PC-3 (cell line): ENCODE measurements around the gene ZNF616. TPM values are rescaled to one million over a fixed set of nuclear protein-coding genes. Genes with fewer than 3 reads are reported as not detected.

Source experiments
- ATAC-seq: fragments of 200-7000 bp; cut with Tn5 transposase; 2 replicates; pipeline ENCODE4 v1.9.1; 2020; ENCODE audit warnings: mild to moderate bottlenecking, moderate library complexity
- BruUV-seq: library from RNA; stranded (reverse); fragments of 400-500 nt; replicated peaks from 2 replicates; lab custom pipeline; 2021; lab: Mats Ljungman, UMichigan
- CTCF ChIA-PET: fragments of 300-600 bp; sonication (Branson Sonifier 250); formaldehyde crosslinking; loops from one replicate; lab custom pipeline; 2022; ENCODE audit warnings: antibody characterized with exemption; lab: Charles Lee
- POLR2A ChIA-PET: fragments of 300-600 bp; sonication (Branson Sonifier 250); formaldehyde crosslinking; loops from one replicate; lab custom pipeline; 2022; ENCODE audit warnings: antibody characterized with exemption; ENCODE audit not compliant: unreplicated experiment; lab: Charles Lee
- DNase-seq: peaks from one replicate; pipeline ENCODE4 v3.0.0-alpha.2; 2015
- H2AFZ ChIP-seq: fragments of 300-600 bp; sonication (generic); 2 replicates; pipeline ENCODE4 v1.6.0; 2016; ENCODE audit warnings: antibody characterized with exemption, low read length
- H3F3A ChIP-seq: fragments of 300-600 bp; sonication (generic); one replicate; pipeline ENCODE4 v1.6.0; 2017; ENCODE audit warnings: antibody characterized with exemption, low read length, control low read depth, mild to moderate bottlenecking; ENCODE audit not compliant: unreplicated experiment
- H3K27ac ChIP-seq: fragments of 300-600 bp; sonication (generic); 2 replicates; pipeline ENCODE4 v1.5.1; 2016; ENCODE audit warnings: mild to moderate bottlenecking, low read length
- H3K27me3 ChIP-seq: fragments of 300-600 bp; sonication (generic); 2 replicates; pipeline ENCODE4 v1.6.1; 2016; ENCODE audit warnings: low read length, mixed read lengths
- H3K36me3 ChIP-seq: fragments of 300-600 bp; sonication (generic); 2 replicates; pipeline ENCODE4 v1.6.1; 2016; ENCODE audit warnings: low read depth, mixed run types, low read length, mixed read lengths
- H3K4me1 ChIP-seq: fragments of 300-600 bp; sonication (generic); 2 replicates; pipeline ENCODE4 v1.5.1; 2016; ENCODE audit warnings: low read length; ENCODE audit not compliant: insufficient read depth
- H3K4me2 ChIP-seq: fragments of 300-600 bp; sonication (generic); 2 replicates; pipeline ENCODE4 v1.6.0; 2016; ENCODE audit warnings: low read length
- H3K4me3 ChIP-seq: fragments of 300-600 bp; sonication (generic); 2 replicates; pipeline ENCODE4 v1.5.1; 2016; ENCODE audit warnings: mild to moderate bottlenecking, low read length, mixed read lengths
- H3K79me2 ChIP-seq: fragments of 300-600 bp; sonication (generic); 2 replicates; pipeline ENCODE4 v1.6.1; 2017; ENCODE audit warnings: low read length, mixed read lengths
- H3K9ac ChIP-seq: fragments of 300-600 bp; sonication (generic); 2 replicates; pipeline ENCODE4 v1.6.0; 2016; ENCODE audit warnings: mild to moderate bottlenecking, low read length
- H3K9me2 ChIP-seq: fragments of 300-600 bp; sonication (generic); replicated peaks from 2 replicates; pipeline ENCODE4 v1.6.1; 2016; ENCODE audit warnings: mixed run types, low read length, mixed read lengths
- H3K9me3 ChIP-seq: fragments of 300-600 bp; sonication (generic); 2 replicates; pipeline ENCODE4 v1.6.1; 2016; ENCODE audit warnings: low read length, mixed read lengths
- H4K20me1 ChIP-seq: fragments of 300-600 bp; sonication (generic); 2 replicates; pipeline ENCODE4 v1.6.1; 2016; ENCODE audit warnings: low read length, mixed read lengths
- EZH2 ChIP-seq: fragments of 300-600 bp; sonication (generic); IDR thresholded peaks from one replicate; pipeline ENCODE4 v1.6.1; 2017; ENCODE audit warnings: antibody characterized with exemption, mild to moderate bottlenecking, low read length; ENCODE audit not compliant: unreplicated experiment
- EZH2phosphoT487 ChIP-seq: fragments of 300-600 bp; sonication (generic); IDR thresholded peaks from 2 replicates; pipeline ENCODE4 v1.6.1; 2018; ENCODE audit warnings: mild to moderate bottlenecking, antibody characterized with exemption, low read length, borderline replicate concordance
- intact Hi-C: fragments of 100-400 bp; cut with micrococcal nuclease; formaldehyde crosslinking; loops from 2 replicates; pipeline ENCODE4 v1.9.0; 2023
- total RNA-seq: library from RNA; depleted of rRNA; stranded (reverse); fragments of >200 nt; gene quantifications from 2 replicates; pipeline ENCODE4 v1.2.3, GENCODE V29; 2014
- TF ChIP-seq, protein P1 (sequence below): fragments of 300-600 bp; sonication (generic); conservative IDR thresholded peaks from 2 replicates; pipeline ENCODE4 v1.5.1; 2017; ENCODE audit warnings: antibody characterized with exemption, low read depth, mild to moderate bottlenecking, low read length

Gene ZNF616
- total RNA-seq, 1 experiment from 2014 or later: 3.9 TPM

DNA sequence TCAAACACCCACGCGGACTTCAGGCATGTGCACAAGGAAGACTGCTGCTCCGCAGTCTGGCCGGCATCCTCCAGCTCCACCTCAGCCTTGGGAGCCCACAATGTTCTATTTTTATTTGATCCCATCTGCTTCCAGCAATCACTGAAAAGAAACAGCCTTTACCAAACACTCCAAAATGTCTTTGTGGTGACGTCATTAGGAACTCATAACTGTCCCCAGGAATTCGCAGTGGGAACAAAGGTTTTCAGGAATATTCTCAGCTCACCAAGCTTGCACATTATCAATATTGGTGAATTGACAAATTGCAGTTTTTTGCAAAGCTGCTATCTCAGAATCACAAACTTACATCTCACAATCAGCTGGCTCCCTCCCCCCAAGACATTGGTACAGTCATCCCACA is 29.0 kb downstream of the ZNF616 start:
- Histone ChIP-seq H3F3A (no peaks in the 10 kb centered on the region), H4K20me1 (no peaks in the 10 kb centered on the region), H3K9ac (no peak overlapping the region), H3K4me2 (no peak overlapping the region), H3K27ac (no peak overlapping the region), H3K4me3 (no peak overlapping the region; the same call in 1 of the 2 replicates), H3K79me2 (no peaks in the 10 kb centered on the region), H3K36me3 (peaks cover 43% of the 10 kb centered on the region), H3K9me2 (no peaks in the 10 kb centered on the region), H3K9me3 (peaks cover 88% of the 10 kb centered on the region), H3K4me1 (no peaks in the 10 kb centered on the region), H2AFZ (no peak overlapping the region), H3K27me3 (no peaks in the 10 kb centered on the region)
- CTCF ChIA-PET: no interaction called here
- ATAC-seq (no peak), DNase-seq (no peak)
- TF ChIP-seq EZH2 (no peak), EZH2phosphoT487 (no peak)
- TF ChIP-seq, protein P1, sequence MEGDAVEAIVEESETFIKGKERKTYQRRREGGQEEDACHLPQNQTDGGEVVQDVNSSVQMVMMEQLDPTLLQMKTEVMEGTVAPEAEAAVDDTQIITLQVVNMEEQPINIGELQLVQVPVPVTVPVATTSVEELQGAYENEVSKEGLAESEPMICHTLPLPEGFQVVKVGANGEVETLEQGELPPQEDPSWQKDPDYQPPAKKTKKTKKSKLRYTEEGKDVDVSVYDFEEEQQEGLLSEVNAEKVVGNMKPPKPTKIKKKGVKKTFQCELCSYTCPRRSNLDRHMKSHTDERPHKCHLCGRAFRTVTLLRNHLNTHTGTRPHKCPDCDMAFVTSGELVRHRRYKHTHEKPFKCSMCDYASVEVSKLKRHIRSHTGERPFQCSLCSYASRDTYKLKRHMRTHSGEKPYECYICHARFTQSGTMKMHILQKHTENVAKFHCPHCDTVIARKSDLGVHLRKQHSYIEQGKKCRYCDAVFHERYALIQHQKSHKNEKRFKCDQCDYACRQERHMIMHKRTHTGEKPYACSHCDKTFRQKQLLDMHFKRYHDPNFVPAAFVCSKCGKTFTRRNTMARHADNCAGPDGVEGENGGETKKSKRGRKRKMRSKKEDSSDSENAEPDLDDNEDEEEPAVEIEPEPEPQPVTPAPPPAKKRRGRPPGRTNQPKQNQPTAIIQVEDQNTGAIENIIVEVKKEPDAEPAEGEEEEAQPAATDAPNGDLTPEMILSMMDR: no peak
- intact Hi-C loops: no loop called here
- POLR2A ChIA-PET: no interaction called here
- no TSS peak for BruUV-seq

DNA sequence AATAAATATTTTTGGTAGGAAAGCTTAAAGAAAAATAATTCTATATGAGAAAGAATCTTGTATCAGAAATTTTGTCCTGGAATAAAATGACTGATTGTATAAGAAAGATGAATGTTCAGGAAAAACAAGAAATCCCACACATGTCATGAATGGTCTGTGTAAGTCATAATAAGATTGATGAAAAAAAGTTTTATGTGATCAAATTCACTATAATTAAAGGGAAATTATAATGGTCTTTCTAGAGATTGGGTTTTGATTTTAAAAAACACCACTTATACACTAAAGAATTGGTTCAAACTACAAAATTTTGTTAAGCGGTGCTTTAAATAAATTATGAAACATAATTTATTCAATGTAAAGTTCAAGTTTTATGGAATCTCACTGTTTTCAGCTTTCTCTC is 37.0 kb downstream of the ZNF616 start:
- DNase-seq (no peak), ATAC-seq (no peak)
- CTCF ChIA-PET: no interaction called here
- no peak for TF ChIP-seq EZH2
- TF ChIP-seq, protein P1: no peak
- TF ChIP-seq EZH2phosphoT487: no peak
- H3K27ac ChIP-seq: no peak overlapping the region
- H2AFZ ChIP-seq: no peak overlapping the region
- POLR2A ChIA-PET: no interaction called here
- intact Hi-C loops: no loop called here
- H3K9ac ChIP-seq: no peak overlapping the region
- no peaks in the 10 kb centered on the region for H3K79me2 ChIP-seq
- H3K4me1 ChIP-seq: no peaks in the 10 kb centered on the region
- no peaks in the 10 kb centered on the region for H4K20me1 ChIP-seq
- H3F3A ChIP-seq: no peaks in the 10 kb centered on the region
- no peak overlapping the region for H3K4me3 ChIP-seq
- peaks cover 13% of the 10 kb centered on the region; the same call in 1 of the 2 replicates for H3K36me3 ChIP-seq
- peaks cover 71% of the 10 kb centered on the region for H3K9me3 ChIP-seq
- no peak overlapping the region for H3K4me2 ChIP-seq
- H3K9me2 ChIP-seq: no peaks in the 10 kb centered on the region
- no peaks in the 10 kb centered on the region for H3K27me3 ChIP-seq
- BruUV-seq: no TSS peak

DNA sequence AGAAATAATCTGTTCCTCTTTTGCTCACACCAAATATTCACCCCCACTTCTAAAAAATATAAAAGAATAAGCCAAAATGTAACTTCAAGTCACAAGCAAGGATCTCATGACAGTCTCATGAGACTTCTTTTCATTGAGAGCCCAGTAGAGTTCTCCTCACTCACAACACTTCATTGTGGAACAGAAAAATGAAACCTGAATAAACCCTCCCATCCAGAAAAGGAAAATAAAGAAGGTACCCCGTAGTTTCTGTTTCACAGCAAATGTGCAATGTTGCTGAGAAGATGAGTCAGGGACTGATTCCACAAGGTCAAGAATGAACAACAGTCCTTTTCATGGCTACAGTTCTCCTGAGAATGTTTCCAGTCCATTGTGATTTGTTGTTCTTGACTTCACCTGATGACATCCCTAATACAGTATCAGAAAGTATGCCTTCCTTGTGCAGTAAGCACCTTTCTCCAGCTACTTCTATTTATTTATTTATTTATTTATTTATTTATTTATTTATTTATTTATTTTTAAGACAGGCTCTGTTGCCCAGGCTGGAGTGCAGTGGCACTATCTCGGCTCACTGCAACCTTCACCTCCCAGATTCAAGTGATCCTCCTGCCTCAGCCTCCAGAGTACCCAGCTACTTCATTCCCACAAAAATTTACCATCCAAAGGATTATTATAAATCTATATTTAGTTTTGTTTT is 37.7 kb downstream of the ZNF616 start:
- Histone ChIP-seq H3K79me2 (no peaks in the 10 kb centered on the region), H3K4me3 (no peak overlapping the region; the same call in 1 of the 2 replicates), H3K36me3 (peaks cover 18% of the 10 kb centered on the region; the same call in 1 of the 2 replicates), H3K9me3 (peaks cover 70% of the 10 kb centered on the region), H3K4me2 (no peak overlapping the region), H4K20me1 (no peaks in the 10 kb centered on the region), H3K9ac (no peak overlapping the region), H3K4me1 (no peaks in the 10 kb centered on the region), H3K27ac (no peak overlapping the region), H3K27me3 (no peaks in the 10 kb centered on the region), H3F3A (no peaks in the 10 kb centered on the region), H3K9me2 (no peaks in the 10 kb centered on the region), H2AFZ (no peak overlapping the region)
- intact Hi-C loops: no loop called here
- TF ChIP-seq EZH2: no peak
- no peak for TF ChIP-seq EZH2phosphoT487
- TF ChIP-seq, protein P1: no peak
- CTCF ChIA-PET: no interaction called here
- DNase-seq (no peak), ATAC-seq (no peak)
- POLR2A ChIA-PET: no interaction called here
- no TSS peak for BruUV-seq
